Caco-2 (cell line): ENCODE measurements around the gene POU3F3. TPM values are rescaled to one million over a fixed set of nuclear protein-coding genes. Genes with fewer than 3 reads are reported as not detected.
A peak's percentile ranks its signal among the peaks of the same experiment; 100 is the strongest.

Source experiments
- BruUV-seq: library from RNA; stranded (reverse); fragments of 400-500 nt; replicated peaks from 2 replicates; lab custom pipeline; 2021; lab: Mats Ljungman, UMichigan
- CTCF ChIA-PET: fragments of 300-600 bp; sonication (Branson Sonifier 250); formaldehyde crosslinking; loops from one replicate; lab custom pipeline; 2022; ENCODE audit warnings: antibody characterized with exemption; lab: Charles Lee
- POLR2A ChIA-PET: fragments of 300-600 bp; sonication (Branson Sonifier 250); formaldehyde crosslinking; loops from one replicate; lab custom pipeline; 2022; ENCODE audit warnings: antibody characterized with exemption; lab: Charles Lee
- DNase-seq, 2 experiments: peaks; one replicate each; pipeline versions ENCODE4 v3.0.0 to v3.0.0-alpha.2; 2020 to 2022
- H3K27me3 ChIP-seq: replicated peaks from 2 replicates; pipeline ENCODE4 v1.6.0; 2011; ENCODE audit warnings: low read length; ENCODE audit not compliant: control insufficient read depth, insufficient read depth
- H3K36me3 ChIP-seq: 2 replicates; pipeline ENCODE4 v1.5.1; 2011; ENCODE audit warnings: low read length; ENCODE audit not compliant: control insufficient read depth, insufficient read depth
- H3K4me1 ChIP-seq: fragments of 250-450 bp; sonication (Bioruptor Pico); 2 replicates; pipeline ENCODE4 v1.5.1; 2020; ENCODE audit warnings: mild to moderate bottlenecking
- H3K4me3 ChIP-seq: 2 replicates; pipeline ENCODE4 v1.5.1; 2011; ENCODE audit warnings: low read depth, mild to moderate bottlenecking, control low read depth, low read length
- H3K9me3 ChIP-seq: fragments of 250-450 bp; sonication (Bioruptor Pico); 2 replicates; pipeline ENCODE4 v1.5.1; 2020; ENCODE audit warnings: mild to moderate bottlenecking, moderate library complexity
- H3K27ac Mint-ChIP-seq: one replicate; pipeline ENCODE4 v1.8.0; 2022; ENCODE audit warnings: mixed read lengths; ENCODE audit not compliant: unreplicated experiment
- H3K27me3 Mint-ChIP-seq: one replicate; pipeline ENCODE4 v1.8.0; 2022; ENCODE audit warnings: mixed read lengths; ENCODE audit not compliant: insufficient read depth, unreplicated experiment
- H3K36me3 Mint-ChIP-seq: one replicate; pipeline ENCODE4 v1.8.0; 2022; ENCODE audit warnings: mild to moderate bottlenecking, mixed read lengths; ENCODE audit not compliant: insufficient read depth, unreplicated experiment
- H3K4me1 Mint-ChIP-seq: one replicate; pipeline ENCODE4 v1.8.0; 2022; ENCODE audit warnings: low read depth, mixed read lengths; ENCODE audit not compliant: unreplicated experiment
- H3K4me3 Mint-ChIP-seq: one replicate; pipeline ENCODE4 v1.8.0; 2022; ENCODE audit warnings: mild to moderate bottlenecking, moderate library complexity, mixed read lengths; ENCODE audit not compliant: unreplicated experiment
- H3K9me3 Mint-ChIP-seq: one replicate; pipeline ENCODE4 v1.8.0; 2022; ENCODE audit warnings: mixed read lengths; ENCODE audit not compliant: unreplicated experiment
- CTCF ChIP-seq, 2 experiments: fragments of 200-600 bp in 1 of 2; IDR thresholded peaks; 1 replicate in 1 of 2; 2 replicates in 1 of 2; pipeline versions ENCODE4 v1.5.1 to v1.8.0; 2011 to 2022; ENCODE audit warnings: antibody characterized with exemption in 1 of 2, control low read depth in 1 of 2, inconsistent platforms in 1 of 2, low read depth in 1 of 2, low read length in 1 of 2, mild to moderate bottlenecking in 1 of 2, moderate library complexity in 1 of 2; ENCODE audit not compliant: insufficient read depth in 1 of 2, severe bottlenecking in 1 of 2, unreplicated experiment in 1 of 2
- intact Hi-C: fragments of 100-400 bp; cut with micrococcal nuclease; formaldehyde crosslinking; loops from one replicate; pipeline ENCODE4 v1.10.0; 2022; ENCODE audit not compliant: unreplicated experiment
- total RNA-seq: library from RNA; stranded (reverse); gene quantifications from 2 replicates; pipeline ENCODE4 v1.2.3, GENCODE V29; 2022

The POU3F3 gene
- total RNA-seq, 1 experiment from 2014 or later, result not detected

DNA sequence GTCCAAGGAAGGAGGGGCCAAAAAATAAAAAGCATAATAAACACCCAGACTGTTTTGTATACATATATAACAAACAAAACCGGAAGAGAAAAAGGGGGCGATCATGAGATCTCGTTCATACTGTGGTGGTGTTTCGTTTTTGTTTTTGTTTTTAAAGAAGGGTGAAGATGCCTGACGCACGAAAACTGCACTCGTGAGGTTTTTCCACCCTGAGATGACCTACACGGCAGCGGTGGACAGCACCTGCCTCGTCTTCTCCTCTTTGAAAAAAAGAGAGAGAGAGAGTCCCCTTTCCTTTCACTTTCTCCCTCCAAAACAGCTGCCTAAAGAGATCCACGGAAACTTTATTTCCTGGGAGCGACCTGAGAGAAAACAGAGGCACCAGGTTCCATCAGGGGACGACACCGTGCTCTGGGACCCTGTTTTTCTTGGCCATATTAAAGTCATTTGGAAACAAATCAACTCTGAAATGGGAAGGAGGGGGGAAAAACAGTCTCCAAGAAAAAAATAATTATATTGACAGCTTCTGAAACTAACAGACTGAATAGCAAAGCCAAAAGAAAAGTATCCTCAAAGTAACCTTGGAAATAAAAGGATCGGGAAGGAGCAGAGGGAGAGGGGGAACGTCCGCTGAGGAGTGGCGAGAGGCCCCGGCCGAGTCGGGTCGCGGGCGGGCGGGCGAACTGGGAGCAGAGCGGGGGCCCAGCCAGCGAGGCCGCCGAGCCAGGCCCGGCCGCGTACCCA lies 3.5 kb downstream of the POU3F3 start:
- Histone ChIP-seq H3K27me3 (peaks cover 7% of the 10 kb centered on the region), H3K4me3 (0 out of 2 replicates have a peak overlapping the region, but pooled peaks have one; percentile 16), H3K36me3 (no peaks in the 10 kb centered on the region), H3K4me1 (peaks cover 7% of the 10 kb centered on the region), H3K9me3 (no peaks in the 10 kb centered on the region)
- CTCF ChIA-PET, result no interaction called here
- BruUV-seq, result no TSS peak
- H3K4me1 Mint-ChIP-seq, result peaks cover 17% of the 10 kb centered on the region
- peaks cover 5% of the 10 kb centered on the region for H3K36me3 Mint-ChIP-seq
- peaks cover 55% of the 10 kb centered on the region for H3K27me3 Mint-ChIP-seq
- DNase-seq, result no peak
- TF ChIP-seq CTCF (IDR thresholded peaks at IDR 0.05; ENCODE audit: insufficient read depth in 1 of 2, low read depth in 1 of 2, low read length in 1 of 2, severe bottlenecking in 1 of 2, unreplicated experiment in 1 of 2), result no peak
- peak overlapping the region; percentile 62 for H3K4me3 Mint-ChIP-seq
- H3K9me3 Mint-ChIP-seq, result no peaks in the 10 kb centered on the region
- POLR2A ChIA-PET, result no interaction called here
- no peak overlapping the region for H3K27ac Mint-ChIP-seq
- intact Hi-C loops, result no loop called here

- Histone ChIP-seq H3K27me3 (peaks cover 7% of the 10 kb centered on the region), H3K4me1 (peaks cover 2% of the 10 kb centered on the region), H3K4me3 (no peak overlapping the region), H3K36me3 (no peaks in the 10 kb centered on the region), H3K9me3 (no peaks in the 10 kb centered on the region)
- Mint-ChIP-seq H3K4me3 (peak overlapping the region; percentile 62), H3K36me3 (peaks cover 5% of the 10 kb centered on the region), H3K4me1 (peaks cover 10% of the 10 kb centered on the region), H3K9me3 (no peaks in the 10 kb centered on the region), H3K27me3 (peaks cover 50% of the 10 kb centered on the region), H3K27ac (no peak overlapping the region)
- intact Hi-C loops, result no loop called here
- DNase-seq, result no peak
- BruUV-seq, result no TSS peak
- ChIA-PET POLR2A (no interaction called here), CTCF (interaction anchor here (0.7 kb wide), 1 partner anchor 9 kb away, joined by 3 read pairs; no protein-coding TSS in a partner anchor)
- no peak for TF ChIP-seq CTCF (IDR thresholded peaks at IDR 0.05; ENCODE audit: insufficient read depth in 1 of 2, low read depth in 1 of 2, low read length in 1 of 2, severe bottlenecking in 1 of 2, unreplicated experiment in 1 of 2)
These were observed 4.4 kb downstream of the POU3F3 start for GRCh38 chr2:104858006-104858978.

GRCh38 chr2:104859291-104859765 lies 5.4 kb downstream of the POU3F3 start:
- H3K4me3 ChIP-seq, result no peak overlapping the region
- no peak for DNase-seq
- H3K4me1 ChIP-seq, result no peaks in the 10 kb centered on the region
- Mint-ChIP-seq H3K27ac (no peak overlapping the region), H3K9me3 (no peaks in the 10 kb centered on the region), H3K27me3 (peaks cover 43% of the 10 kb centered on the region), H3K4me3 (no peak overlapping the region), H3K4me1 (peaks cover 5% of the 10 kb centered on the region), H3K36me3 (no peaks in the 10 kb centered on the region)
- ChIA-PET POLR2A (no interaction called here), CTCF (no interaction called here)
- TF ChIP-seq CTCF (IDR thresholded peaks at IDR 0.05; ENCODE audit: insufficient read depth in 1 of 2, low read depth in 1 of 2, low read length in 1 of 2, severe bottlenecking in 1 of 2, unreplicated experiment in 1 of 2), result no peak
- BruUV-seq, result no TSS peak
- H3K9me3 ChIP-seq, result no peaks in the 10 kb centered on the region
- H3K27me3 ChIP-seq, result peaks cover 5% of the 10 kb centered on the region
- intact Hi-C loops, result no loop called here
- no peaks in the 10 kb centered on the region for H3K36me3 ChIP-seq
